H1 (cell line): Measurements from ENCODE around the gene DPP4. TPM values are rescaled to one million over a fixed set of nuclear protein-coding genes. Genes with fewer than 3 reads are reported as not detected.

ENCODE experiments used
- ASH2L ChIP-seq: fragments of 200-600, 300-600 bp; sonication (generic); IDR thresholded peaks from one replicate; pipeline ENCODE4 v1.7.1; 2017; ENCODE audit warnings: low read length
- ATF3 ChIP-seq: IDR thresholded peaks from 2 replicates; pipeline ENCODE4 v1.6.1; 2011; ENCODE audit warnings: low read depth, mild to moderate bottlenecking, low read length; ENCODE audit not compliant: insufficient read depth
- FOSL1 ChIP-seq: IDR thresholded peaks from 2 replicates; pipeline ENCODE4 v1.6.1; 2011; ENCODE audit warnings: mild to moderate bottlenecking, low read depth, low read length, moderate library complexity; ENCODE audit not compliant: insufficient read depth
- HDAC6 ChIP-seq: IDR thresholded peaks from one replicate; pipeline ENCODE4 v1.7.1; 2012; ENCODE audit warnings: low read depth, mild to moderate bottlenecking, inconsistent platforms, low read length, moderate library complexity
- POLR2A ChIP-seq, 2 experiments: IDR thresholded peaks; 1 replicate in 1 of 2; 2 replicates in 1 of 2; pipeline ENCODE4 v1.6.1; 2011; ENCODE audit warnings: low read depth in 2 of 2, low read length in 2 of 2, mild to moderate bottlenecking in 2 of 2; ENCODE audit errors: control extremely low read depth in 1 of 2
- POLR2AphosphoS5 ChIP-seq: IDR thresholded peaks from 2 replicates; pipeline ENCODE4 v1.6.1; 2011; ENCODE audit warnings: low read depth, low read length
- TBP ChIP-seq: IDR thresholded peaks from 2 replicates; pipeline ENCODE4 v1.6.1; 2011; ENCODE audit warnings: low read depth, low read length, improper control_type of control experiment
- USF2 ChIP-seq: IDR thresholded peaks from 2 replicates; pipeline ENCODE4 v1.6.1; 2011; ENCODE audit warnings: low read length, improper control_type of control experiment
- ZNF274 ChIP-seq: IDR thresholded peaks from 2 replicates; pipeline ENCODE4 v1.7.0; 2012; ENCODE audit warnings: low read length, borderline replicate concordance; ENCODE audit errors: extremely low read depth
- polyA plus RNA-seq, 7 experiments: library from polyadenylated mRNA; depleted of rRNA in 3 of 7; stranded (reverse) in 5 of 7; unstranded in 2 of 7; fragments of >200 nt in 5 of 7; fragments of 200-250 nt in 2 of 7; gene quantifications; 1 replicate in 5 of 7; 2 replicates in 1 of 7; 4 replicates in 1 of 7; pipeline versions ENCODE4 v1.2.1 to v1.2.3, GENCODE V29; 2011 to 2013; ENCODE audit warnings: missing spikeins in 2 of 7, mixed read lengths in 2 of 7
- total RNA-seq: library from RNA; stranded (reverse); fragmentation: NEBNext Ultra II Directional; extraction: Animal tissue kit (Norgen Biotek cat#: 25700); gene quantifications from 2 replicates; pipeline ENCODE4 v1.2.1, GENCODE V29; 2021
- TF ChIP-seq, protein P1 (sequence below): IDR thresholded peaks from 2 replicates; pipeline ENCODE4 v1.6.1; 2012; ENCODE audit warnings: inconsistent platforms

The DPP4 gene
- total and polyA plus RNA-seq, 2 of the 8 experiments (the other 6 are each of a cell fraction or from before 2014, with no cell fraction given), result 1.3 to 3.1 TPM

- TF ChIP-seq HDAC6 (no peak), TBP (no peak), POLR2A (IDR thresholded peaks at IDR 0.05; ENCODE audit: control extremely low read depth in 1 of 2, low read depth in 2 of 2, low read length in 2 of 2) (no peak), FOSL1 (no peak), ATF3 (no peak), USF2 (no peak), ZNF274 (no peak), ASH2L (no peak), POLR2AphosphoS5 (no peak)
- TF ChIP-seq, protein P1, sequence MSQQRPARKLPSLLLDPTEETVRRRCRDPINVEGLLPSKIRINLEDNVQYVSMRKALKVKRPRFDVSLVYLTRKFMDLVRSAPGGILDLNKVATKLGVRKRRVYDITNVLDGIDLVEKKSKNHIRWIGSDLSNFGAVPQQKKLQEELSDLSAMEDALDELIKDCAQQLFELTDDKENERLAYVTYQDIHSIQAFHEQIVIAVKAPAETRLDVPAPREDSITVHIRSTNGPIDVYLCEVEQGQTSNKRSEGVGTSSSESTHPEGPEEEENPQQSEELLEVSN, result no peak
Measured at GRCh38 chr2:162075689-162076132, 1.7 kb upstream of the DPP4 start (continued).
